Activated CD4-positive, alpha-beta T cell treated with anti-CD3 and anti-CD28 coated beads for 1 hour (primary cell): ENCODE measurements around the gene DSCAML1.

Source experiments
- DNase-seq: peaks from one replicate; pipeline ENCODE4 v3.0.0-alpha.2; 2020

DSCAML1 gene

GRCh38 chr11:117603932-117604331, 193.1 kb downstream of the DSCAML1 start:
- DNase-seq, result no peak

- no peak for DNase-seq
These were observed 195.9 kb downstream of the DSCAML1 start for GRCh38 chr11:117601006-117601708.

GRCh38 chr11:117600234-117600783, 196.7 kb downstream of the DSCAML1 start:
- DNase-seq, result no peak

- DNase-seq, result no peak
These were observed 199.9 kb downstream of the DSCAML1 start for GRCh38 chr11:117597071-117597470.

- DNase-seq, result no peak
These were observed 201.6 kb downstream of the DSCAML1 start for GRCh38 chr11:117595440-117595839.

- no peak for DNase-seq
These were observed 202.3 kb downstream of the DSCAML1 start for GRCh38 chr11:117594721-117595120.

GRCh38 chr11:117593065-117593464, 204.0 kb downstream of the DSCAML1 start:
- DNase-seq, result no peak

GRCh38 chr11:117591316-117592039, 205.5 kb downstream of the DSCAML1 start:
- no peak for DNase-seq

- no peak for DNase-seq
These were observed 208.0 kb downstream of the DSCAML1 start for GRCh38 chr11:117589063-117589462.

GRCh38 chr11:117588166-117588810, 208.7 kb downstream of the DSCAML1 start:
- no peak for DNase-seq

- no peak for DNase-seq
These were observed 209.6 kb downstream of the DSCAML1 start for GRCh38 chr11:117587416-117587815.

- no peak for DNase-seq
These were observed 210.6 kb downstream of the DSCAML1 start for GRCh38 chr11:117586392-117586791.

GRCh38 chr11:117585631-117586030, 211.4 kb downstream of the DSCAML1 start:
- DNase-seq, result no peak

- DNase-seq, result no peak
These were observed 212.8 kb downstream of the DSCAML1 start for GRCh38 chr11:117584056-117584830.

- no peak for DNase-seq
These were observed 213.8 kb downstream of the DSCAML1 start for GRCh38 chr11:117583063-117583801.

GRCh38 chr11:117582433-117582832, 214.6 kb downstream of the DSCAML1 start:
- no peak for DNase-seq

GRCh38 chr11:117580866-117581265, 216.2 kb downstream of the DSCAML1 start:
- no peak for DNase-seq

GRCh38 chr11:117579161-117579560, 217.9 kb downstream of the DSCAML1 start:
- DNase-seq, result no peak

GRCh38 chr11:117575856-117576255, 221.2 kb downstream of the DSCAML1 start:
- no peak for DNase-seq

GRCh38 chr11:117574551-117574950, 222.5 kb downstream of the DSCAML1 start:
- no peak for DNase-seq

- DNase-seq, result no peak
These were observed 223.7 kb downstream of the DSCAML1 start for GRCh38 chr11:117573326-117573725.

- DNase-seq, result no peak
These were observed 224.3 kb downstream of the DSCAML1 start for GRCh38 chr11:117572671-117573070.
